HepG2 (cell line): ENCODE data around the gene NEDD8. TPM values are rescaled to one million over a fixed set of nuclear protein-coding genes. Genes with fewer than 3 reads are reported as not detected.
A peak's percentile ranks its signal among the peaks of the same experiment; 100 is the strongest.

Experiments used
- CENPBD1 ChIP-seq: sonication (generic); formaldehyde crosslinking; IDR thresholded peaks from 2 replicates; pipeline ENCODE4 v1.8.0; 2022; ENCODE audit warnings: missing genetic modification reagents, low read depth, mild to moderate bottlenecking, borderline replicate concordance
- FOXJ3 ChIP-seq: sonication (generic); formaldehyde crosslinking; IDR thresholded peaks from 2 replicates; pipeline ENCODE4 v1.4.0; 2020; ENCODE audit warnings: missing genetic modification reagents, mild to moderate bottlenecking, borderline replicate concordance
- HBP1 ChIP-seq: IDR thresholded peaks from 2 replicates; pipeline ENCODE4 v1.6.1; 2016; ENCODE audit warnings: low read depth, control low read depth
- HNF1A ChIP-seq, 2 experiments: sonication (generic) in 1 of 2; formaldehyde crosslinking in 1 of 2; IDR thresholded peaks; 2 replicates each; pipeline versions ENCODE4 v1.4.0 to v1.6.1; 2016 to 2020; ENCODE audit warnings: borderline replicate concordance in 1 of 2, low read depth in 1 of 2, mild to moderate bottlenecking in 1 of 2, missing genetic modification reagents in 1 of 2
- IRX3 ChIP-seq: sonication (generic); formaldehyde crosslinking; IDR thresholded peaks from 2 replicates; pipeline ENCODE4 v1.8.1; 2023; ENCODE audit warnings: mild to moderate bottlenecking, low read depth, missing genetic modification reagents, borderline replicate concordance
- NCOA5 ChIP-seq: sonication (generic); formaldehyde crosslinking; IDR thresholded peaks from 2 replicates; pipeline ENCODE4 v1.4.0; 2020; ENCODE audit warnings: missing genetic modification reagents
- SRY ChIP-seq: sonication (generic); formaldehyde crosslinking; IDR thresholded peaks from 2 replicates; pipeline ENCODE4 v1.8.0; 2022; ENCODE audit warnings: mild to moderate bottlenecking, missing genetic modification reagents
- TFAP4 ChIP-seq: sonication (generic); IDR thresholded peaks from 2 replicates; pipeline ENCODE4 v1.6.1; 2016; ENCODE audit warnings: low read depth, borderline replicate concordance
- ZBTB38 ChIP-seq: sonication (generic); formaldehyde crosslinking; IDR thresholded peaks from 2 replicates; pipeline ENCODE4 v1.5.1; 2020; ENCODE audit warnings: mild to moderate bottlenecking, missing genetic modification reagents
- ZBTB39 ChIP-seq: sonication (generic); formaldehyde crosslinking; IDR thresholded peaks from 2 replicates; pipeline ENCODE4 v1.5.0; 2020; ENCODE audit warnings: missing genetic modification reagents
- ZC3H4 ChIP-seq: sonication (generic); formaldehyde crosslinking; IDR thresholded peaks from 2 replicates; pipeline ENCODE4 v1.4.0; 2020; ENCODE audit warnings: missing genetic modification reagents, borderline replicate concordance
- ZFP36L2 ChIP-seq: sonication (generic); formaldehyde crosslinking; IDR thresholded peaks from 2 replicates; pipeline ENCODE4 v1.4.0; 2020; ENCODE audit warnings: missing genetic modification reagents
- ZMYM4 ChIP-seq: sonication (generic); formaldehyde crosslinking; IDR thresholded peaks from 2 replicates; pipeline ENCODE4 v1.8.1; 2023; ENCODE audit warnings: mild to moderate bottlenecking, missing genetic modification reagents
- ZNF12 ChIP-seq: sonication (generic); formaldehyde crosslinking; IDR thresholded peaks from 2 replicates; pipeline ENCODE4 v1.5.0; 2020; ENCODE audit warnings: missing genetic modification reagents
- ZNF232 ChIP-seq: sonication (generic); formaldehyde crosslinking; IDR thresholded peaks from 2 replicates; pipeline ENCODE4 v1.4.0; 2020; ENCODE audit warnings: missing genetic modification reagents, borderline replicate concordance
- ZNF264 ChIP-seq: sonication (generic); formaldehyde crosslinking; IDR thresholded peaks from 2 replicates; pipeline ENCODE4 v1.4.0; 2020; ENCODE audit warnings: missing genetic modification reagents
- ZNF30 ChIP-seq: sonication (generic); formaldehyde crosslinking; IDR thresholded peaks from 2 replicates; pipeline ENCODE4 v1.5.0; 2020; ENCODE audit warnings: mild to moderate bottlenecking, missing genetic modification reagents
- polyA plus RNA-seq, 8 experiments: library from polyadenylated mRNA; depleted of rRNA in 3 of 8; stranded (reverse) in 7 of 8; unstranded in 1 of 8; fragments of >200 nt; fragmentation: Illumina TruSeq in 4 of 8; extraction: Trizol in 4 of 8; gene quantifications; 2 replicates each; pipeline versions ENCODE4 v1.2.1 to v1.2.3, GENCODE V29; 2011 to 2016; ENCODE audit warnings: low read depth in 4 of 8, missing spikeins in 1 of 8, mixed read lengths in 1 of 8; ENCODE audit not compliant: insufficient read depth in 1 of 8
- total RNA-seq, 5 experiments: library from RNA; depleted of rRNA; stranded (reverse); fragments of >200 nt; fragmentation: Illumina TruSeq; extraction: Trizol; gene quantifications; 2 replicates each; pipeline ENCODE4 v1.2.3, GENCODE V29; 2016; ENCODE audit warnings: low read depth in 1 of 5

Gene NEDD8
- total and polyA plus RNA-seq, 2 of the 13 experiments (the other 11 are each of a cell fraction or from before 2014, with no cell fraction given), result 535 to 713 TPM

GRCh38 chr14:24196071-24197055 lies 35.8 kb downstream of the NEDD8 start (continued):
- TF ChIP-seq HNF1A (IDR thresholded peaks at IDR 0.05; ENCODE audit: low read depth) (no peak), HNF1A (CRISPR knock-in tag; IDR thresholded peaks at IDR 0.05; ENCODE audit: borderline replicate concordance) (no peak), ZBTB38 (peak; percentile 98), ZNF12 (CRISPR knock-in tag) (0 out of 2 replicates have a peak, but pooled peaks have one; percentile 6), ZNF264 (peak; percentile 74; the same call in 1 of the 2 replicates), FOXJ3 (CRISPR knock-in tag) (peak; percentile 13; the same call in 1 of the 2 replicates), ZNF232 (CRISPR knock-in tag) (0 out of 2 replicates have a peak, but pooled peaks have one; percentile 9), ZFP36L2 (CRISPR knock-in tag) (no peak), ZNF30 (CRISPR knock-in tag) (0 out of 2 replicates have a peak, but pooled peaks have one; percentile 52), NCOA5 (CRISPR knock-in tag) (peak; percentile 14; the same call in 1 of the 2 replicates), TFAP4 (peak; percentile 70), IRX3 (0 out of 2 replicates have a peak, but pooled peaks have one; percentile 12), ZMYM4 (CRISPR knock-in tag) (0 out of 2 replicates have a peak, but pooled peaks have one; percentile 40), CENPBD1 (CRISPR knock-in tag) (no peak), ZC3H4 (CRISPR knock-in tag) (peak; percentile 85), HBP1 (CRISPR knock-in tag) (peak; percentile 76), ZBTB39 (CRISPR knock-in tag) (peak; percentile 76; the same call in 1 of the 2 replicates), SRY (no peak)
